Activated CD8-positive, alpha-beta memory T cell treated with anti-CD3 and anti-CD28 coated beads, Interleukin-2, amount 50 U/mL, for 1 hour (primary cell): Measurements from ENCODE around the gene CALML5.

ENCODE experiments used
- DNase-seq: peaks from one replicate; pipeline ENCODE4 v3.0.0-alpha.2; 2020; ENCODE audit errors: extremely low read depth

CALML5 gene

GRCh38 chr10:5464546-5464945 is 34.8 kb downstream of the CALML5 start:
- DNase-seq, result no peak

GRCh38 chr10:5462841-5463293 is 36.5 kb downstream of the CALML5 start:
- no peak for DNase-seq

GRCh38 chr10:5461914-5462840 is 37.2 kb downstream of the CALML5 start:
- no peak for DNase-seq

- no peak for DNase-seq
Measured at GRCh38 chr10:5461203-5461588, 38.2 kb downstream of the CALML5 start.

- DNase-seq, result no peak
Measured at GRCh38 chr10:5460468-5461202, 38.7 kb downstream of the CALML5 start.

GRCh38 chr10:5458949-5459747 is 40.2 kb downstream of the CALML5 start:
- DNase-seq, result no peak

GRCh38 chr10:5458425-5458824 is 40.9 kb downstream of the CALML5 start:
- no peak for DNase-seq

GRCh38 chr10:5457741-5458140 is 41.6 kb downstream of the CALML5 start:
- DNase-seq, result no peak

GRCh38 chr10:5456563-5456962 is 42.8 kb downstream of the CALML5 start:
- DNase-seq, result no peak

- no peak for DNase-seq
Measured at GRCh38 chr10:5453749-5454489, 45.5 kb downstream of the CALML5 start.

- no peak for DNase-seq
Measured at GRCh38 chr10:5450605-5451384, 48.6 kb downstream of the CALML5 start.

GRCh38 chr10:5449823-5450222 is 49.5 kb downstream of the CALML5 start:
- DNase-seq, result no peak

- DNase-seq, result no peak
Measured at GRCh38 chr10:5449227-5449626, 50.1 kb downstream of the CALML5 start.
